Heart left ventricle (tissue), 16 donors: ENCODE results near the gene CPEB1. TPM values are rescaled to one million over a fixed set of nuclear protein-coding genes. Genes with fewer than 3 reads are reported as not detected.

Experiments
- ATAC-seq, 4 donors: fragments of 200-7000 bp; cut with Tn5 transposase; one replicate each; pipeline ENCODE4 v1.9.1; 2020 to 2022; ENCODE audit warnings: moderate library complexity in 4 of 4, mild to moderate bottlenecking in 3 of 4, moderate number of reproducible peaks in 1 of 4
- DNase-seq, 5 donors: peaks; one replicate each; pipeline ENCODE4 v3.0.0-alpha.2; 2020
- H3K27ac ChIP-seq, 12 donors: fragments of 200-600 bp; sonication (generic) in 4 of 12; one replicate each; pipeline versions ENCODE4 v1.5.0 to v1.8.0; 2016 to 2022; ENCODE audit warnings: mild to moderate bottlenecking in 2 of 12
- H3K27me3 ChIP-seq, 9 donors: fragments of 200-600 bp; sonication (generic) in 2 of 9; one replicate each; pipeline versions ENCODE4 v1.5.1 to v1.8.0; 2016 to 2022; ENCODE audit warnings: mild to moderate bottlenecking in 3 of 9
- H3K36me3 ChIP-seq, 9 donors: fragments of 200-600 bp; sonication (generic) in 2 of 9; one replicate each; pipeline versions ENCODE4 v1.5.0 to v1.8.0; 2018 to 2022; ENCODE audit warnings: mild to moderate bottlenecking in 2 of 9
- H3K4me1 ChIP-seq, 12 donors: fragments of 200-600 bp; sonication (generic) in 4 of 12; one replicate each; pipeline versions ENCODE4 v1.5.0 to v1.8.0; 2016 to 2022; ENCODE audit warnings: mild to moderate bottlenecking in 3 of 12
- H3K4me3 ChIP-seq, 12 donors: fragments of 200-600 bp; sonication (generic) in 4 of 12; one replicate each; pipeline versions ENCODE4 v1.5.0 to v1.8.0; 2017 to 2022; ENCODE audit warnings: mild to moderate bottlenecking in 9 of 12, moderate library complexity in 4 of 12
- H3K9me3 ChIP-seq, 12 donors: fragments of 200-600 bp; sonication (generic) in 4 of 12; one replicate each; pipeline versions ENCODE4 v1.5.0 to v1.8.0; 2016 to 2022; ENCODE audit warnings: mild to moderate bottlenecking in 1 of 12
- CTCF ChIP-seq, 12 donors: fragments of 200-600 bp; sonication (generic) in 4 of 12; IDR thresholded peaks; one replicate each; pipeline versions ENCODE4 v1.5.0 to v1.8.0; 2018 to 2022; ENCODE audit warnings: antibody characterized with exemption in 12 of 12, mild to moderate bottlenecking in 5 of 12
- POLR2A ChIP-seq, 2 donors: fragments of 450-650 bp; IDR thresholded peaks; one replicate each; pipeline ENCODE4 v1.6.1; 2017; ENCODE audit warnings: antibody characterized with exemption in 2 of 2, mild to moderate bottlenecking in 2 of 2, moderate library complexity in 2 of 2
- WGBS, 4 donors: extraction: QIAGEN DNeasy Blood & Tissue Kit in 2 of 4; methylation state at CpG; one replicate each; pipeline versions ENCODE4 v1.1.5 to v1.1.7; 2013 to 2018; 5-methylcytosine and 5-hydroxymethylcytosine counted together
- intact Hi-C, 10 donors: fragments of 100-400 bp; cut with DNase I; formaldehyde crosslinking; loops; one replicate each; pipeline versions ENCODE4 v1.11.1 to v1.14.2; 2022
- polyA plus RNA-seq, 2 donors: library from polyadenylated mRNA; stranded (reverse); fragments of 200-250 nt; gene quantifications; one replicate each; pipeline ENCODE4 v1.2.3, GENCODE V29; 2013
- total RNA-seq, 9 donors: library from RNA; depleted of rRNA in 2 of 9; stranded (reverse); fragments of >200 nt in 2 of 9; fragmentation: NEBNext Ultra II Directional in 3 of 9; extraction: Animal tissue kit (Norgen Biotek cat#: 25700) in 3 of 9; gene quantifications; one replicate each; pipeline versions ENCODE4 v1.1.0 to v1.2.4, GENCODE V29; 2016 to 2023
- donor health status: ischemic (EF 13 %, LVEDD 7.1; RV severe dilation, severe dysfunction).
- donor health status: healthy with polysubstance abuse.
- donor health status: DM: no; HTN: yes; CAD: no.
- donor health status: DM: no; HTN: no; CAD: no.
- donor health status: ischemic (EF 25% LVEDD 6.9; RV normal size, moderate dysfunction).
- donor health status: ischemic (EF 25% LVEDD 5.7; RV mildly dilated, moderate dysfunction).
- donor health status: healthy.
- donor health status: DM: yes; HTN: yes; CAD: no.
- donor health status: ischemic (EF 35%, LVEDD 5.7; RV mildly dilated, moderate dysfunction).
- donor health status: nonischemic (EF 11% LVEDD 7.7; RV severe dilation, severe dysfunction).
- donor health status: DM: yes; HTN: yes; CAD: no.
- donor health status: PGD.
- donor health status: ischemic (EF 29% LVEDD 5.4; RV normal size, mild dysfunction).
- donor health status: nonischemic (EF 23%, LVEDD 6.1; RV moderate dilation, normal function).

Gene CPEB1
- total and polyA plus RNA-seq, 11 donors: 0.07 to 8.7 (median 0.54) TPM; not detected in 1

GRCh38 chr15:82544431-82544830 is 102.7 kb downstream of the CPEB1 start:
- ATAC-seq (no peak), DNase-seq (no peak)
- Histone ChIP-seq H3K27me3 (no peaks in the 10 kb centered on the region), H3K27ac (no peak overlapping the region), H3K4me1 (peaks cover 0 to 9% (median 3%) of the 10 kb centered on the region in 12 donors), H3K36me3 (peaks cover 0 to 7% (median 0%) of the 10 kb centered on the region in 9 donors), H3K4me3 (no peak overlapping the region), H3K9me3 (no peaks in the 10 kb centered on the region)
- intact Hi-C loops: loop anchor here in 1 of 10 donors (5.0 to 10.0 kb wide), 2 partner anchors 500 to 663 kb away; partner anchors contain the start of genes HDGFL3 and MEX3B
- no peak for TF ChIP-seq CTCF (IDR thresholded peaks at IDR 0.05)
- no peak for TF ChIP-seq POLR2A (IDR thresholded peaks at IDR 0.05)
- 78 to 82% (median 80%) methylated on average over 8 to 9 of the region's 9 CpGs for WGBS, 4 donors

GRCh38 chr15:82543160-82543559 is 104.0 kb downstream of the CPEB1 start:
- intact Hi-C loops: loop anchor here in 1 of 10 donors (5.0 to 10.0 kb wide), 2 partner anchors 498 to 664 kb away; partner anchors contain the start of genes HDGFL3 and MEX3B
- ATAC-seq: no peak

GRCh38 chr15:82540984-82541431 is 106.2 kb downstream of the CPEB1 start:
- ATAC-seq (peak in 2 of 4 donors; percentile 0 to 2), DNase-seq (no peak)
- H3K27ac ChIP-seq: peak overlapping the region; percentile 69 to 94 (median 84)
- H3K27me3 ChIP-seq: no peaks in the 10 kb centered on the region
- WGBS, 4 donors: 32 to 49% (median 37%) methylated on average over 11 of the region's 11 CpGs
- H3K4me3 ChIP-seq: peak overlapping the region; percentile 64 to 99 (median 77)
- peaks cover 6 to 43% (median 20%) of the 10 kb centered on the region in 12 donors for H3K4me1 ChIP-seq
- intact Hi-C loops: loop anchor here in 2 of 10 donors (2.0 to 10.0 kb wide), 3 partner anchors 210 to 666 kb away; partner anchors contain the start of genes HDGFL3 (in 1 of the 2) and MEX3B (in 1 of the 2)
- TF ChIP-seq CTCF (IDR thresholded peaks at IDR 0.05) (no peak), POLR2A (IDR thresholded peaks at IDR 0.05) (no peak)
- no peaks in the 10 kb centered on the region for H3K9me3 ChIP-seq
- peaks cover 0 to 32% (median 29%) of the 10 kb centered on the region in 9 donors for H3K36me3 ChIP-seq

More at GRCh38 chr15:82543160-82543559, 104.0 kb downstream of the CPEB1 start:
- H3K9me3 ChIP-seq: no peaks in the 10 kb centered on the region
- no peak for TF ChIP-seq POLR2A (IDR thresholded peaks at IDR 0.05)
- no peak for TF ChIP-seq CTCF (IDR thresholded peaks at IDR 0.05)
- no peak overlapping the region for H3K27ac ChIP-seq
- no peak overlapping the region for H3K4me3 ChIP-seq
- DNase-seq: no peak
- 15 to 36% (median 24%) methylated on average over 2 of the region's 2 CpGs for WGBS, 4 donors
- no peaks in the 10 kb centered on the region for H3K27me3 ChIP-seq
- peaks cover 3 to 21% (median 15%) of the 10 kb centered on the region in 12 donors for H3K4me1 ChIP-seq
- H3K36me3 ChIP-seq: peaks cover 0 to 17% (median 8%) of the 10 kb centered on the region in 9 donors
